GM23338 (cell line): ENCODE data around the gene CDC42BPA.

Source experiments
- CTCF ChIP-seq, 2 experiments: fragments of 200-600 bp in 1 of 2; sonication (generic) in 1 of 2; conservative IDR thresholded peaks; 2 replicates each; pipeline versions ENCODE4 v1.5.1 to v1.6.1; 2016 to 2017; ENCODE audit warnings: antibody characterized with exemption in 2 of 2, low read depth in 2 of 2, mild to moderate bottlenecking in 2 of 2, moderate library complexity in 1 of 2
- ETS1 ChIP-seq: IDR thresholded peaks from 2 replicates; pipeline ENCODE4 v1.6.1; 2016; ENCODE audit warnings: antibody characterized with exemption
- POLR2AphosphoS5 ChIP-seq: IDR thresholded peaks from 2 replicates; pipeline ENCODE4 v1.6.1; 2016; ENCODE audit warnings: antibody characterized with exemption, low read depth
- ZNF462 ChIP-seq: fragments of 250-450 bp; sonication (Bioruptor Pico); IDR thresholded peaks from 2 replicates; pipeline ENCODE4 v1.5.0; 2020; ENCODE audit warnings: mild to moderate bottlenecking, moderate library complexity

- no peak for TF ChIP-seq POLR2AphosphoS5
- no peak for TF ChIP-seq ZNF462
- no peak for TF ChIP-seq CTCF (conservative IDR thresholded peaks at IDR 0.05; ENCODE audit: low read depth in 2 of 2)
- TF ChIP-seq ETS1, result no peak
These were observed 39.6 kb upstream of the CDC42BPA start for GRCh38 chr1:227357927-227358302.
